Measurements from ENCODE around the gene SLC26A1. TPM values are rescaled to one million over a fixed set of nuclear protein-coding genes. Genes with fewer than 3 reads are reported as not detected.
"Not testable (repeated sequence)": the region's sequence is repeated elsewhere in the genome, so short reads cannot be mapped to it uniquely, and the experiment has no call there.

The SLC26A1 gene
- total RNA-seq, 2 experiments from 2014 or later: not detected

- H3K27me3 Mint-ChIP-seq: no peaks in the 10 kb centered on the region
- POLR2A ChIA-PET: no interaction called here
- no peaks in the 10 kb centered on the region for H3K36me3 ChIP-seq (ENCODE audit: insufficient read depth, low read length)
- H3K4me3 Mint-ChIP-seq: no peak overlapping the region
- H3K27ac ChIP-seq (ENCODE audit: low read depth in 1 of 2, low read length in 2 of 2): no peak overlapping the region
- H3K9me3 ChIP-seq (ENCODE audit: control insufficient read depth in 1 of 2, insufficient read depth in 1 of 2, low read length in 2 of 2): no peaks in the 10 kb centered on the region
- no peaks in the 10 kb centered on the region for H3K27me3 ChIP-seq (ENCODE audit: control insufficient read depth in 1 of 2, insufficient read depth in 2 of 2, low read length in 2 of 2)
- intact Hi-C loops (cut with DNase I, micrococcal nuclease): no loop called here
- no peaks in the 10 kb centered on the region for H3K9me3 Mint-ChIP-seq
- no peak overlapping the region for H3K27ac Mint-ChIP-seq
- DNase-seq (no peak), ATAC-seq (ENCODE audit: poor library complexity) (no peak)
- TF ChIP-seq, protein P1, sequence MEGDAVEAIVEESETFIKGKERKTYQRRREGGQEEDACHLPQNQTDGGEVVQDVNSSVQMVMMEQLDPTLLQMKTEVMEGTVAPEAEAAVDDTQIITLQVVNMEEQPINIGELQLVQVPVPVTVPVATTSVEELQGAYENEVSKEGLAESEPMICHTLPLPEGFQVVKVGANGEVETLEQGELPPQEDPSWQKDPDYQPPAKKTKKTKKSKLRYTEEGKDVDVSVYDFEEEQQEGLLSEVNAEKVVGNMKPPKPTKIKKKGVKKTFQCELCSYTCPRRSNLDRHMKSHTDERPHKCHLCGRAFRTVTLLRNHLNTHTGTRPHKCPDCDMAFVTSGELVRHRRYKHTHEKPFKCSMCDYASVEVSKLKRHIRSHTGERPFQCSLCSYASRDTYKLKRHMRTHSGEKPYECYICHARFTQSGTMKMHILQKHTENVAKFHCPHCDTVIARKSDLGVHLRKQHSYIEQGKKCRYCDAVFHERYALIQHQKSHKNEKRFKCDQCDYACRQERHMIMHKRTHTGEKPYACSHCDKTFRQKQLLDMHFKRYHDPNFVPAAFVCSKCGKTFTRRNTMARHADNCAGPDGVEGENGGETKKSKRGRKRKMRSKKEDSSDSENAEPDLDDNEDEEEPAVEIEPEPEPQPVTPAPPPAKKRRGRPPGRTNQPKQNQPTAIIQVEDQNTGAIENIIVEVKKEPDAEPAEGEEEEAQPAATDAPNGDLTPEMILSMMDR (IDR thresholded peaks at IDR 0.05): no peak
- H3K36me3 Mint-ChIP-seq (ENCODE audit: low read depth): peaks cover 8% of the 10 kb centered on the region
- H3K4me1 Mint-ChIP-seq (ENCODE audit: low read depth): no peaks in the 10 kb centered on the region
- H3K4me1 ChIP-seq (ENCODE audit: insufficient read depth, low read length): peaks cover 5% of the 10 kb centered on the region
- no peak overlapping the region for H3K4me3 ChIP-seq (ENCODE audit: low read length)
- CTCF ChIA-PET: no interaction called here
These were observed 46.4 kb downstream of the SLC26A1 start for GRCh38 chr4:946517-947471.

DNA sequence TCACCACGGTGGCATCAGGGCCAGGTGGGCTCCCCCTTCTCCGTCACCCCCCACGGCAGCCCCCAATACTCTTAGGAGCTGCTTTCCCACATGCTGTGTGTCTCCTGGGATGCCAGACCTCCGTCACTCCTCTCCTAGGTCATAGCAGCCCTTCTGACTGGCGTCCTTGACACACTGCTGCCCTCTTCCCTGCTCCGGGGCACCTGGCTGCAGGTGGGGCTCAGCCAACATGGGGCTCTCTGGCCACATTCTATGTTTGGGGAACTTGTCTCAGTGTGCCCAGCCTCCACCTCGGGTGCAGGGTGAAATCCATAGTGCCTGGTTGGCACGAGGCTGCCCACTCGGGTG lies 47.1 kb downstream of the SLC26A1 start:
- peaks cover 5% of the 10 kb centered on the region for H3K4me1 ChIP-seq (ENCODE audit: insufficient read depth, low read length)
- H3K27me3 Mint-ChIP-seq: no peaks in the 10 kb centered on the region
- peaks cover 8% of the 10 kb centered on the region for H3K36me3 Mint-ChIP-seq (ENCODE audit: low read depth)
- no peaks in the 10 kb centered on the region for H3K36me3 ChIP-seq (ENCODE audit: insufficient read depth, low read length)
- CTCF ChIA-PET: no interaction called here
- no peaks in the 10 kb centered on the region for H3K9me3 ChIP-seq (ENCODE audit: control insufficient read depth in 1 of 2, insufficient read depth in 1 of 2, low read length in 2 of 2)
- no peaks in the 10 kb centered on the region for H3K27me3 ChIP-seq (ENCODE audit: control insufficient read depth in 1 of 2, insufficient read depth in 2 of 2, low read length in 2 of 2)
- no peak overlapping the region for H3K27ac ChIP-seq (ENCODE audit: low read depth in 1 of 2, low read length in 2 of 2)
- POLR2A ChIA-PET: no interaction called here
- H3K4me1 Mint-ChIP-seq (ENCODE audit: low read depth): no peaks in the 10 kb centered on the region
- ATAC-seq (ENCODE audit: poor library complexity): no peak
- no peak overlapping the region for H3K4me3 Mint-ChIP-seq
- no peak overlapping the region for H3K27ac Mint-ChIP-seq
- intact Hi-C loops (cut with DNase I, micrococcal nuclease): no loop called here
- TF ChIP-seq, protein P1 (IDR thresholded peaks at IDR 0.05): no peak
- H3K4me3 ChIP-seq (ENCODE audit: low read length): no peak overlapping the region
- H3K9me3 Mint-ChIP-seq: no peaks in the 10 kb centered on the region
- DNase-seq: no peak

DNA sequence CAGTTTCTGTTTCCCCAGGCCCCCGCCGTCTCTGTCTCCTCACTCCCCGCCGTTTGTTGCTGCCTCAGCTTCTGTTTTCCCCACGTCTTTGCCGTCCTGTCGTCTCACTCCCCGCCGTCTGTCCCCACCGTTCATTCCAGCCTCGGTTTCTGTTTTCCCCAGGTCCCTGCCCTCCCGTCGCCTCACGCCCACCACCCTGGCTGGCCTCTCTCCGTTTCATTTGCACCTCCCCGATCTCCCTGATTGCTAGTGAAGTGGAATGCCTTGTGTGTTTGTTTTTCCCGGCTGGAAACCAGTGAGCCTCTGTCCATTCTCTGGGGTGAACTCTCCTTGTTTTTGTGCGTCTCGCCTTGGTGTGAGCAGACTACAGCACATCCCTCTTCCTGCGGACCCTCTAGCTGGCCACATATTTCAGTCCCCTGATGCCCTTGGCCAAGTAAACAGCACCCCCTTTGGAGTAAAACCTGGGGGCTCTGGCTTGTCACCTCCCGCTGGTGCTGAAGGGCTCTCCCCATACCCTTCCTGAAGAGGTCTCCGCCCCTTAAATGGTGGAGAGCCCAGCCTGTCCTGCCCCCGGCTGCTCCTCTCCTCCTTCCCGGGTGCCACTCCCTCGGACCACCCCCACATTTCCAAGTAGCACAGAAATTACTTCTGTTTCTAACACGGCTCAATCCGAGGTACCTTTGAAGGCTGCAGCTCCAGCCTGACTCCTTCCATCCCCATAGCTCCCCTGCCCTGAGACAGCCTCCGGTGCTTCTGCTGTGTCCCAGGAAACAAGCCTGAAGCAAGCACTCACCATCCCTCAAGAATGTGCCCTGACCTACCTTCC lies 47.7 kb downstream of the SLC26A1 start:
- Mint-ChIP-seq H3K27me3 (no peaks in the 10 kb centered on the region), H3K9me3 (no peaks in the 10 kb centered on the region), H3K4me3 (no peak overlapping the region), H3K4me1 (ENCODE audit: low read depth) (no peaks in the 10 kb centered on the region), H3K27ac (no peak overlapping the region), H3K36me3 (ENCODE audit: low read depth) (peaks cover 8% of the 10 kb centered on the region)
- no peak overlapping the region for H3K27ac ChIP-seq (ENCODE audit: low read depth in 1 of 2, low read length in 2 of 2)
- H3K4me3 ChIP-seq (ENCODE audit: low read length): no peak overlapping the region
- intact Hi-C loops (cut with DNase I, micrococcal nuclease): no loop called here
- H3K9me3 ChIP-seq (ENCODE audit: control insufficient read depth in 1 of 2, insufficient read depth in 1 of 2, low read length in 2 of 2): no peaks in the 10 kb centered on the region
- ChIA-PET CTCF (no interaction called here), POLR2A (no interaction called here)
- TF ChIP-seq, protein P1 (IDR thresholded peaks at IDR 0.05): no peak
- ATAC-seq (ENCODE audit: poor library complexity) (no peak), DNase-seq (no peak)
- H3K4me1 ChIP-seq (ENCODE audit: insufficient read depth, low read length): peaks cover 5% of the 10 kb centered on the region
- no peaks in the 10 kb centered on the region for H3K27me3 ChIP-seq (ENCODE audit: control insufficient read depth in 1 of 2, insufficient read depth in 2 of 2, low read length in 2 of 2)
- H3K36me3 ChIP-seq (ENCODE audit: insufficient read depth, low read length): no peaks in the 10 kb centered on the region

GRCh38 chr4:939508-939907 lies 53.7 kb downstream of the SLC26A1 start:
- CTCF ChIA-PET; POLR2A ChIA-PET; H3K27me3 Mint-ChIP-seq; H3K4me1 Mint-ChIP-seq (ENCODE audit: low read depth); H3K4me3 Mint-ChIP-seq; H3K36me3 ChIP-seq (ENCODE audit: insufficient read depth, low read length); H3K9me3 ChIP-seq (ENCODE audit: control insufficient read depth in 1 of 2, insufficient read depth in 1 of 2, low read length in 2 of 2); ATAC-seq (ENCODE audit: poor library complexity); H3K9me3 Mint-ChIP-seq; H3K4me3 ChIP-seq (ENCODE audit: low read length); H3K4me1 ChIP-seq (ENCODE audit: insufficient read depth, low read length); DNase-seq; H3K36me3 Mint-ChIP-seq (ENCODE audit: low read depth); H3K27me3 ChIP-seq (ENCODE audit: control insufficient read depth in 1 of 2, insufficient read depth in 2 of 2, low read length in 2 of 2); H3K27ac Mint-ChIP-seq; H3K27ac ChIP-seq (ENCODE audit: low read depth in 1 of 2, low read length in 2 of 2): not testable (repeated sequence)
- intact Hi-C loops (cut with DNase I, micrococcal nuclease): loop anchor here in 1 of 2 experiments (10.0 kb wide), 2 partner anchors 435 to 915 kb away; partner anchors contain the start of gene LETM1

Measured in CD4-positive, alpha-beta T cell (primary cell).